ENCODE measurements around the gene EGFL6. TPM values are rescaled to one million over a fixed set of nuclear protein-coding genes. Genes with fewer than 3 reads are reported as not detected.

The EGFL6 gene
- polyA plus RNA-seq, 2 of the 4 experiments (the other 2 are of a cell fraction) = not detected

- TF ChIP-seq ELK1 (IDR thresholded peaks at IDR 0.05; ENCODE audit: low read depth, low read length) (no peak), HEYL (CRISPR knock-in tag; IDR thresholded peaks at IDR 0.05) (no peak), SMC3 (IDR thresholded peaks at IDR 0.05) (peak; percentile 85), NFE2L2 (conservative IDR thresholded peaks at IDR 0.05; ENCODE audit: low read length) (no peak)
These were observed 89.2 kb downstream of the EGFL6 start (continued) for GRCh38 chrX:13658602-13659001.

- DNase-seq (ENCODE audit: low read depth in 1 of 2, low spot score in 1 of 2) (peak; percentile 17 to 31), FAIRE-seq (peak; percentile 97), ATAC-seq (peak; percentile 75 to 76; a peak in 3 of 6 replicates)
- peak overlapping the region; percentile 84 for H3K4me2 ChIP-seq
- H3K9me3 ChIP-seq = no peaks in the 10 kb centered on the region
- 15% methylated on average over 6 of the region's 6 CpGs for WGBS (ENCODE audit: missing lambda C conversion rate)
- POLR2A ChIA-PET = interaction anchor here (1.0 to 1.2 kb wide), 2 partner anchors 10 to 26 kb away, joined by 4 read pairs; no protein-coding TSS in a partner anchor
- H3K4me1 ChIP-seq = peaks cover 10% of the 10 kb centered on the region; the same call in 2 of the 3 replicates
- TF ChIP-seq ZSCAN20 (CRISPR knock-in tag; IDR thresholded peaks at IDR 0.05) (no peak), PHF8 (IDR thresholded peaks at IDR 0.05; ENCODE audit: borderline replicate concordance, low read depth) (no peak), CEBPB (IDR thresholded peaks at IDR 0.05) (peak; percentile 72 to 75), HEYL (CRISPR knock-in tag; IDR thresholded peaks at IDR 0.05) (no peak), FOSL2 (IDR thresholded peaks at IDR 0.05) (no peak), FOSL2 (CRISPR knock-in tag; IDR thresholded peaks at IDR 0.05) (peak; percentile 43), JUN (IDR thresholded peaks at IDR 0.05) (0 out of 5 replicates have a peak, but pooled peaks of 1 of the 2 experiments have one; percentile 24), TP53 (CRISPR knock-in tag; IDR thresholded peaks at IDR 0.05) (no peak), USF2 (IDR thresholded peaks at IDR 0.05) (no peak), EP300 (IDR thresholded peaks at IDR 0.05) (0 out of 5 replicates have a peak, but pooled peaks of 1 of the 2 experiments have one; percentile 36), SMC3 (IDR thresholded peaks at IDR 0.05) (no peak), NFE2L2 (conservative IDR thresholded peaks at IDR 0.05; ENCODE audit: low read length) (no peak), HES2 (IDR thresholded peaks at IDR 0.05) (peak; percentile 26; the same call in 1 of the 2 replicates), FOXS1 (CRISPR knock-in tag; IDR thresholded peaks at IDR 0.05) (no peak), ZNF302 (CRISPR knock-in tag; IDR thresholded peaks at IDR 0.05) (no peak)
- no peak overlapping the region for H3K4me3 ChIP-seq
- peak overlapping the region; percentile 62 to 68; a peak in 5 of 6 replicates for H3K27ac ChIP-seq
- CTCF ChIA-PET = interaction anchor here (0.7 to 1.6 kb wide), 7 partner anchors 10 to 377 kb away, joined by 3 to 10 read pairs (median 3); partner anchors contain the start of gene GEMIN8
These were observed 89.7 kb downstream of the EGFL6 start for GRCh38 chrX:13659063-13659462.

GRCh38 chrX:13661735-13662288 is 92.4 kb downstream of the EGFL6 start:
- Histone ChIP-seq H3K4me2 (no peak overlapping the region), H3K4me3 (no peak overlapping the region), H3K4me1 (peaks cover 5% of the 10 kb centered on the region; the same call in 2 of the 3 replicates), H3K9me3 (no peaks in the 10 kb centered on the region), H3K27ac (no peak overlapping the region)
- POLR2A ChIA-PET = no interaction called here
- FAIRE-seq (no peak), DNase-seq (ENCODE audit: low read depth in 1 of 2, low spot score in 1 of 2) (no peak), ATAC-seq (no peak)
- CTCF ChIA-PET = interaction anchor here (0.8 to 1.5 kb wide), 4 partner anchors 8 to 86 kb away, joined by 3 to 7 read pairs (median 4); partner anchors contain the start of genes RAB9A and TCEANC
- no peak for TF ChIP-seq EHF (CRISPR knock-in tag; IDR thresholded peaks at IDR 0.05)
- no peak for TF ChIP-seq POLR2A (IDR thresholded peaks at IDR 0.05; ENCODE audit: low read length)
- TF ChIP-seq HDAC2 (IDR thresholded peaks at IDR 0.05) = no peak
- no peak for TF ChIP-seq MAX (IDR thresholded peaks at IDR 0.05)
- 91% methylated on average over 6 of the region's 6 CpGs for WGBS (ENCODE audit: missing lambda C conversion rate)
